GM19023 (cell line): ENCODE results near the gene ARL5C.

Experiments used
- ATAC-seq: cut with Tn5 transposase; IDR thresholded peaks from one replicate; pipeline ENCODE4 v1.9.1; 2021; ENCODE audit warnings: mild to moderate bottlenecking, moderate library complexity; ENCODE audit not compliant: unreplicated experiment

The ARL5C gene, protein sequence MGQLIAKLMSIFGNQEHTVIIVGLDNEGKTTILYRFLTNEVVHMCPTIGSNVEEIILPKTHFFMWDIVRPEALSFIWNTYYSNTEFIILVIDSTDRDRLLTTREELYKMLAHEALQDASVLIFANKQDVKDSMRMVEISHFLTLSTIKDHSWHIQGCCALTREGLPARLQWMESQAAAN

DNA sequence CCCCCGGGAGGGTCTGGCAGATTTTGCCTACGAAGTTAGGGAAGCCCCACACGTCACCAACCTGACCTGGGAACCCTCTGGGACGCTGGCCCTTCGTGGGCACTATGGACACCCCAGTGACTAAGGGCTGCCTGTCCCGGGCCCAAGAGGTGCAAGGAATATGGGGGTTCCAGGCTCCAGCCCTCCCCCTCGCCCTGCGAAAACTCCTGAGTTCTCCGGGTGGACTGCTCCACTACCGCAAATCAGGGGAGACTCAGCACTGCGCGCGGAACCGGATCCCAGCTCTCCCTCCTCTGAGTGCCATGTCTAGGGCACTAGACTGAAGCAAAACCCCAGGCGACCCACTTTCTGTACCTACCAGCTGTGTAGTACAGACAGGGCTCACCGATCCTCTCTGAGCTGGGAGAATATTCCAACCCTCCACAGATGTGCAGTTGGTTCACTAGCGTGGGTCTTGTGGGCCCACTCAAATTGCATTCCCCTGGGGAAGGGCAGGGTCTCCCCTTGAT is at the start of gene ARL5C:
Gene ARL5C (minus strand): TSS at position 321 of the 509 bp plus-strand sequence. CDS start 401 bp downstream, outside the sequence.
- no peak for ATAC-seq

DNA sequence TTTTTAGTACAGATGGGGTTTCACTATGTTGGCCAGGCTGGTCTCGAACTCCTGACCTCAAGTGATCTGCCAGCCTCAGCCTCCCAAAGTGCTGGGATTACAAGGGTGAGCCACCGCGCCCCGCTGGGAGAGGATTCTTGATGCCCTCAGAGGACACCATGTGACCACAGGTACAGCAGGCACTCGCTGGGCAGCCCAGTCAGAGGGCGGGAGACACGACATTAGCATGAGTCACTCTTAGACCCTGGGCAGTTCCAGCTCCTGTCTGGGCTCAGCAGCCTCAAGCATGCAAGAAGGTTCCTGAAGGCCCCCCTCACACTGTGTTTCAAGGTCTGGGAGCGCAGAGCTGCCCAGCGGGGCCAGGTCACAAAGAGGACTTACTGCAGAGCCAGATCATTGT is 47.9 kb upstream of the ARL5C start:
- no peak for ATAC-seq

DNA sequence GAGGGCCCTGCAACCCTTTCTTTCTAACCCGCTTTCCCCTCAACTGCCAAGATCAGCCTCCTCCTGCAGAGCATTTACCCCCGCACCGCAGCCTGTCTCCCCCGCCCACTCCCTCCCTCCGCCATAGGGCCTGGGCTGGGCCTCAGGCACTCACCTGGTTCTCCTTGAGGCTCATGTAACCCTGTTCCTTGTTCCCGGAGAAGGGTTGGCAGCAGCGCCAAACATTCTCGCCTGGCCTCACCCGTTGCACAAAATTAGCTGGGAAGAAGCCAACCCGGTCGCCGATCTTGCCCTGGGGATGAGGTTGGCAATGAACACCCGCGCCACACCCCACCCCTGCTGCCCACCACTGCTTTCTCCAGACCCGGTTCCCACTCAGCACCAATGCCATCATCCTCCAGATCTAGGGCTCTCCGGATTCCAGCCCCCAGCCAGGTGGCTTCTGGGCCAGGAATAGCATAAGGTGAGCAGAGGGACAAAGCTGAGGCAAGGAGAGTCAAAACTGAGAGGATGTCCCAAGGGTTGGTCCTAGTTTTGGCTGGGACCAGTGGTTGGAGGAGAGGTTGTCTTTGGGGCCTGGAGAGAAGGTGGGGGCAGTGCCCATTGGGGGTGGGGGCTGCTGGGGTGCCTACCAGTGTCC is 47.0 kb upstream of the ARL5C start:
- no peak for ATAC-seq

DNA sequence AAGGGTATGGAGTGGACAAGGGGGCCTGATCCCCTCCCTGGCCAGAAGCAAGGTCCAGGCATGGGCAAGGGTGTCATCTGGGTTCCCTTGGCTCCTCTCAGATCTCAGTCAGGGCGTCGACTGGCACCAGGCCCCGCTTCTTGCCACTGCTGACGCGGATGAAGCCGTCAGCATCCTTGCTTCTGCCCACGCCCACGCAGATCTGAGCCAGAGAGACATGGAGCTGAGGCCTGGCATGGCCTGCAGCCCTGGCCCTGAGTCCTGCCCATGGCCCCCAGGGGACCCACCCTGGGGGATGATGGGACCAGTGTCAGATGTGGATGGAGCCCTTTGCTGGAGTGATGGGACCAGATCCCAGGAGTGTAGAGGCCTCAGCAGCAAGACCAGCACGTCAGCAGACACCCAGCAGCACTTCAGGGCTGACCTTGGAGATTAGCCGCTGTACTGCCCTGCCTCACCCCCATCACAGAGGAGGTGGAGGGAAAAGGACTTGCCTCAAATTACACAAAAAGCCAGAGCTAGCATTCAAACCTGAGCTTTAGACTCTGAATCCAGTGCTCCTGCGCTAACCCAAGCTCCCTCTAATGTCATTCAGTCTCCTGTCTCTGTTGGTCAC is 46.3 kb upstream of the ARL5C start:
- ATAC-seq = no peak

DNA sequence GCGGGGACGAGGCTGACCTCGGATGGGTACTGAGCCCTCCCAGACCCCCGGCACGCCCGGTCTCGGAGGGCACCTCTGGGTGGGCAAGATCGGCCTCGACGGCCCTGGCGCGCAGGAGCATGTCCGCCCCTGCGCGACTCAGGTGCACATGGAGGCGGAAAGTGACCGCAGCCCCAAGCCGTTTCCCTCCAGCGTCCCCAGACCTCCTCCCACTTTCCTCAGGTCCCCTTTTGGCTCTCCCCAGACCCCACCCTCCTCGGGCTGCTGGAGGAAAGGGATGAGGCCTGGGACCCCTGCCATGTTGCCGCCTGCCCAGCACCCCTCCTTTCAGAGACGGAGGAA is 44.1 kb upstream of the ARL5C start:
- no peak for ATAC-seq

DNA sequence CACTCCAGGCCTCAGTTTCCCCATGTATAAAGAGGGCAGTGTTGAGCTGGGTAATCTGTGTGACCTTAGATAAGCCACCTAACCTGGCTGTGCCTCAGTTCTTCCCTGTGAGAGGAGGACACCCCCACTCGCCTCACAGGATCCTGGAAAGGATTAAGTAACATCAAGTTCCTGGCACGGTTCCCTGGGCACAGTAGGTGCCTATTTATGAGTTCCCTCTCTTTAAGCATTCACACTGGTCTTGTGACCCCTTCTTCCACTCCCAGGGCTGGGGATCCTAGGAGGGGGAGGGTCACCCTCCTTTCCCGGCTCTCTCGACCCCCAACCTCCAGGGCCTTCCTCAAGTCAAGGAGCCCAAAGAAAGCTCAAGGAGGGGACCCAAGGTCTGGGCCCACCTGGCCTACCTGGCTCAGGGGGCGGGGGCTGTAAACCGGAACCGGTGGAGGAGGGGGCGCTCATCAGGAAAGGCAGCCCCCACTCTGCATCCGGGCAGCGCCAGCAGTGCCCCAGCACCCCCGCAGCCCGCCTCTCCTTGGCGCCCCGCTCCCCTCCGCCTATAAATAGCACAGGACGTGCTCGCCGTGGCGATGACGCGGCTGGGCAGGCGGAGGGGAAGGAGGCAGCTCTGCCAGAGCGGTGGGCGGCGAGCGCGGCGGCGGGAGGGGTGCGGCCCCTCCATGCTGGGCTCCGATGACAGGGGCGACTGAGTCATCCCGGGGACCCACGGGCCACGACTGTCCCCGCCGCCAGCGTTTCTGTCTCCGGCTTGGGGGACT is 43.5 kb upstream of the ARL5C start:
- ATAC-seq = no peak

DNA sequence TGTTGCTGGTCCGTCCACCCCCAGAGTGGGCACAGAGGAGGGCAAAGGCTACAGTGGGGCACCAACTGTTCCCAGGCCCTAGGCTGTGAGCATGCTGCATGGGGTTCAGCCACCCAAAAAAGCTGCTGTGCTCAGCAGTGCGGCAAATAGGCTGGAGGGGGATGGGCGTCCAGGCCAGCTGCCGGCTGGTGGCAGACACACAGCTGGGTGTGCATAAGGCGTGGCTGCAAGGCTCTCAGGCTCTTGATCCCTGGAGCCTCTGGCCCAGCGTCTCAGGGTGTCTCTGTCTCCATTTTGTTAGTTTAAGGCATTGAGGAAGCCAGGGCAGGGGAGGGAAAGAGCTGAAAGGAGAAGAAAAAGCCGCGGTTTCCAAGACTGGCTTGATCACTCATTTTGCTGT is 42.9 kb upstream of the ARL5C start:
- peak; percentile 59 for ATAC-seq

DNA sequence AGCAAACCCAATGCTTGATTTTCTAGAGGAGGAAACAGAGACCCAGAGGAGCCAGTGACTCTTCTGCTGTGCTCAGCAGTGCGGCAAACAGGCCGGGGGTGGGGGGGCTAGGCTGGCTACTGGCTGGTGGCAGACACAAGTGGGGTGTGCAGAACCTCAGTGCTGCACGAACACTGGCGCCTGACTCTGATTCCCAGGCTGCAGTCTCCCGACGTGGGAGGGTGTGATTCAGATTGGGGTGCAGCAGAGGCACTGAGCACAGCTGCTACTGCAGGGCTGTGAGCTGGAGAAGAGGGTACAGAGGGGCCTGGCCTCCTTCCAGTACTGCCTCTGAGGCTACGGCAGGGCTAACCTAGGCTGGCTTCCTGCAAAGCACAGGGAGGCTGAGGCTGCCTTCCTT is 42.2 kb upstream of the ARL5C start:
- no peak for ATAC-seq

DNA sequence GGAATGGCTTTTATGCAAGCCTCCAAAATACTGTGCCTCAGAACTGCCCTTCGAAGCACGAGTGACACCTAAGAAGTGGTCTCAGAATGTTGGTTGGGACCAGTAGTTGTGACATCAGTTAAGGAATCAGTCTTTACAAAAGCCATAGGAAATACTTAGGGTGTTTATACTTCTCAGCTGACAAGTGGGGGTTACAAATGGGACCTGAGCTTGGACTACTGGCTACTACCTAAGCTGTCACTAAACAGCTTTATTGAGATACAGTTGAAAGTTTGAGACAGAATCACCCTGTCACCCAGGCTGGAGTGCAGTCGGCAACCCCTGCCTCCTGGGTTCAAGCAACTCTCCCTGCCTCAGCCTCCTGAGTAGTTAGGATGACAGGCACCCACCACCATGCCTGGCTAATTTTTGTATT is 39.2 kb upstream of the ARL5C start:
- no peak for ATAC-seq

DNA sequence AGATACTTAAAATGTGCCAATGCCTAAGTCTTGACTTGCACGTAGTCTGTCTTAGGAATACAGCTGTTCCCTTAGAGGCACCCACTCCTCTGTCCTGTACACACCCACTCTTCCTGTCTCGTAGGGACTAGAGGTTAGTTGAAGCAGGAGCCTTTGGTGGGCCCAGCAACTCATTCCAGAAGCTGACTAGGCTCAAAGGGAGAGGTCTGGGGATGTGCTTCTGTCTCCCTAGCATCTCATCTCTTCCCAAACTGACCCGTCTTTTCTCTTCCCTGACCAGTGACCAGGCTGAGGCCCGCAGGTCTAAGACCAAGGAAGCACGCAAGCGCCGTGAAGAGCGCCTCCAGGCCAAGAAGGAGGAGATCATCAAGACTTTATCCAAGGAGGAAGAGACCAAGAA is 38.3 kb upstream of the ARL5C start:
- no peak for ATAC-seq

DNA sequence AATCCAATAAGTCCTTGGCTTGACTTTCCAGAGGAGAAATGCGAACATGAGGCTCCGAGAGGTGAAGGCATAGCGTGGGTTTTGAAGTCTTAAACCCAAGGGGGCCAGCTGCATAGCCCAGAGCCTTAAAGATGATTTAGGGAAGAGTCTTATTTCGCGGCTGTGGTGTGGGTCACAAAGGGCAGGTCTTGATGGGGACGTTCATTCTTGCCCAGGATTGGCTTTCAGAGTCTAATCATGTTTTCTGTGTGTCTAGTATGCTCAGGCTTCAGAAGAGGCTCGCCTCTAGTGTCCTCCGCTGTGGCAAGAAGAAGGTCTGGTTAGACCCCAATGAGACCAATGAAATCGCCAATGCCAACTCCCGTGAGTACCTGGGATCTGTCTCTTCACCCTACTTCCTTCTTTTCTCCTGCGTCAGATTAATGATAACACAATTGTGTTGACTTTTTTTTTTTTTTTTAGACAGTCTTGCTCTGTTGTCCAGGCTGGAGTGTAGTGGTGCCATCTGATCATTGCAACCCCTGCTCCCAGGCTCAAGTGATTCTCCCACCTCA is 35.1 kb upstream of the ARL5C start:
- no peak for ATAC-seq

DNA sequence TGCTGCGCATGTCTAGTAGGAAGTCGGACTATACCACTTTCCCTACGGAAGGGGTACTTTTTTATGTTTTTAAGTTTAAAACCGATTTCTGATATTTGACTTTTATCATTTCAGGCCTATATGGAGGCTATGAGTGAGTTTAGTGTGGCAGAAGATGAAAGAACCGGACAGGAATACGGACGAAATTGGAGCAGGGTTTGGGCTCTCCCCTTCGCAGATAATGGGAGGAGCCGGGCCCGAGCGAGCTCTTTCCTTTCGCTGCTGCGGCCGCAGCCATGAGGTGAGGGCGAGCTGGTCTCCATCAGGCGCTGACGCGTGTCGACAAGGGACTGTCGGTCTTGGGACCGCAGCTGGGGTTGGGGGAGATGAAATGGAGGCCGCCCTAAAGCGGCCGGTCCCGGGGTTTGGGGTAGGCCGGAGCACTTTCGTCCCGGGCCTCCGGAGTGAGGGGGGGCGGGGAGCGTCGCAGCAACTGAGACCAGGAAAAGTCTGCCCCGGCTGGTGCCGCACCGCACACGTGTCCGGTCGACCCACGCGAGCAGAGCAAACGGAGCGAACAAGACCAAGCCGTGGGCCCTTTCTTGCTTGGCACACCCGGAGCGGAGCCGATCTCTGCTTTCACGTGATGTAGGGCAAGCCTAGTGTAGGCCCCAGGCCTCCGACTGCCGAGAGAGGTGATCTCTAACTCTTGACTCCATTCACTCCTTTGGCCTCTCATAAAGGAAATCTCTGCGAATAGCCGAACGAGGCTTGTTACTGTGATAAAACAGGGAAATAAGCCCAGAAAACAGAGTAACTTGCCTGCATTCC is 34.3 kb upstream of the ARL5C start, which contains the start of gene RPL19:
Gene RPL19 (plus strand): TSS at position 214 of the 810 bp plus-strand sequence. CDS start 62 bp downstream, at position 276.
- peak; percentile 53 for ATAC-seq

DNA sequence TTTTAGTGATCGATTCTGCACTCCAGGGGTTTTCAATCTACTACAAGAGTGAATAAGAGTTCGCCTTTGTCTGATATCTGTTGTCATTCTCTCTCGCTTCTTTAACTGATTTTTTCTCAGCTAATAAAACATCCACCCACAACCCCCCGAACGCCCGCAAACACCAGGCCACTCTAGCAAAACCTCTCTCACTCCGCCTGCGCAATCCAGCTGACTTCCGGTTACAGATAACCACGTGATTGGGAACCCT is 33.8 kb upstream of the ARL5C start:
- peak; percentile 56 for ATAC-seq

DNA sequence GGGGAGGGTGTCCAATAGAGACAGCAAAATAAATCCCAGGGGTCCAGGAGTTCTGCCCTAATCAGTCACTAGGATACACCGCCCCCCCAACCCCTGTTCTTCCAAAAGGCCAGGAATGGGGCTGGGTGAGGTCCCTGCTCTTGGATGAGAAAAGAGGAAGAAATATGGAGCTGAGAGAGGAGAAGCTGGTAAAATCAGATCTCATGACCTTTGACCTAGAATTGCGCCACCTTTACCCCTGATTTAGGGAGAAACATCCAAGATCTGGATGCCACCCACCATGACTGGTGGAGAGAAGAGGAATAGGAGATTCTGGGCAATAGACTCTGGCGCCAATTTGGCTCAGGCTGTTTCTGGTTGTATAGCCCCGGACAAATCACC is 32.2 kb upstream of the ARL5C start:
- ATAC-seq = no peak

DNA sequence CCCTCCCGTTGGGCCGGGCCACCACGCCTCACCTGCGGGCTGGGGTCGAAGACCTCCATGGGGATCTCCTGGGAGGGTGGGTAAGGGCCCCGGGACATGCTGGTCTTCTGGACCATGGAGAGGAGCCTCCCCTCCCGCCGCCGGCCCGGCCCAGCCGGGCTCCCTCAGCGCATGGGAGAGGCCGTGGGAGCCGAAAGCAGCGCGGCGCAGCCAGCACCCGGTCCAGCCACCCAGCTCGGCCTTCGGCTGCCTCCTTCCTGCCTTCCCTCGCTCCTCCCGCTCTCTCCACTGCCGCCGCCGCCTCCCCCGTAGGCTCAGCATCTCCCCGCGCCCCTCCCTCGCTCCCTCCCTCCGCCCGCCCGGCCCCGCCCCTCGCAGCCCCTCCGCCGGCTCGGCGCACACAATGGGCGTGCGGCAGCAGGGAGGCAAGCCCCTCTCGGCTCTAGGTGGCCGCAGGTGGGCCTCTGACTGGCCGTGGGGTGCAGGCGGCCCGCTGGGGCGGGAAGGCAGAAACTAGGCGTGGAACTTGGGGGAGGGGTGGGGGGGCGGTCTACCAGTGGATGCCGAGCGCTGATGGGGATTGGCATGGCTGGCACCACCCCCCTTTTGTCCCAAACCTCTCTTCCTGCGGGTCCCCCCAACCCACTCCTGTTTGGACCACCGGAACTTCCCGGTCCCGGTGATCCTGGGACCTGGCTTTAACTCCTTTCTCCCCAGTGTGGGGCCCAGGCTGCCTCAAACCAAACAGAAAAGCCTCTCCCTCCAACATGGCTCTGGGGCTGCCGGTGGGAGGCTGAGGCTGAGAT is 31.6 kb upstream of the ARL5C start, which contains the start of gene CACNB1:
Gene CACNB1 (minus strand): TSS at position 290 of the 806 bp plus-strand sequence. CDS start 174 bp downstream, at position 116.
- ATAC-seq = no peak

DNA sequence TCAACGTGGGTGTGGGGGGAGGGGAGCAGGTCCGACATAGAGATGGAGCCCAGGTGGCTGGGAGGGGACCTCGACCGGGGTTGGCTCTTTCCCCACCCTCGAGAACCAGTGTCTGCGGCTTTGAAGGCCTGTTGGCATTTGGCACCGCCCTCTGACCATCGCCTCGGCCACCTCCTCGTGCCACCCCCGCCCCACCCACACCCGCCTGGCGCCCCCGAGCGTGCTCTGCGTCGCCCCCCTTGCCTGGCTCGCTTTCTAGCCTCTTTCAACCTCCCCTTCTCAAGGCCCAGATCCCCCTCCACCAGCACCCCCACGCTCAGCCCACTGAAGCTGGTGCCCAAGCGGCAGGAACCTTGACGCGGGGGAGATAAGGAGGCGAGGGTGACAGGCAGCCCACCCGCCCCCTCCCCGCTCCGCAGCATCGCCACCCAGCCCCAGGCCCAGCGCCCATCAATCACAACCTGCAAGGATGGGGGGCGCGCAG is 30.9 kb upstream of the ARL5C start:
- no peak for ATAC-seq

DNA sequence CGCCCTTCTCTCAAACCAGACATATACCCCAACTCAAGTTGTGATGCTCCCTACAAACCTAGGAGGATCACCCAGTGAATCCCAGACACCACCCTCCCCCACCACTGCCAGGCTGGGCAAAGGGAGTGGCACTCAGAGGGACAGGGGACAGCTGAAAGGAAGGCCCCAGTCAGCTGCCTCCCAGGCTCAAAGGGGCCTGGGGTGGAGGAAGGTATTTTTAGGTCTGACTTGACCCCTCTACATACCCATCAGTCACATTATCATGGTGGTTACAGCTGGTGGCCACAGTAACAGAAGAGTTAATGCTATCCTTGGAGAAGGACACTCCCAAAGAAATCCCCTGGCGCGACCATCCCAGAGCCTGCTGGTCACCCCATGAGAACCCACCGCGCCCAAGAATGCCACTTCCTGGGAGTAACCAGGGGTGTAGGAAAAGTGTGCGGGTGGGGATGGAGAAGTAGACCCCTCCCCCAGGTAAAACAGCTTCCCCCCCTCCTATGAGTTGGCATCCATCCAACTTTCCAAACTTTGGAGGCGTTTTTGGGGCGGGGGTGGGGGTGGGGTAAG is 30.4 kb upstream of the ARL5C start:
- ATAC-seq = no peak

DNA sequence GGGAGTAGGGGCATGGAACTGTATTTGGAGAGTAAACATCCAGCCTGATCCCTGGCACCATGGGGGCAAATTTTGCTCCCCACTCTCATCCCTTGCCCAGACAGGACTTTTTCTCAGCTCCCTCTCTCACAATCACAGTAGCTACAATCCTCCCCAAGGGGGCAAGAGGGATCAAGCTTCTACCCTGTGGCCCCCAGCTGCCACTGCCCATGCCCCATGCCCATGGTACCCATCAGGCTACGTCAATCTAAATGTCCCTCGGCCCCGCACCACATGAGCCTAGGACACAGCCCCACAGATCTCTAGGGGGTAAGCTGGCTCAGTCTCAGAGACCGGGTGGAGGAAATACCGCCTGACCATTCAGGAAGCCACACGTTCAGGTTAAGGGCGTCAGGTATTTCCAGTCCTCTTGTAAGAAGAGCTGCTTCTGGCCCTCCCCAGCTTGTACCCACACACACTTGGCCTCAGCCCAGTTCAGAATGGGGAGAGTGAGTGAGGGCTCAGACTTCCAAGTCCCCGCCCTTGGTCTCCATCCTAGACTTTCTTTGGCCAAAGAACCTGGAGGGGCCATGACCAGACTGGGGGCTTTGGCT is 29.7 kb upstream of the ARL5C start:
- ATAC-seq = no peak

DNA sequence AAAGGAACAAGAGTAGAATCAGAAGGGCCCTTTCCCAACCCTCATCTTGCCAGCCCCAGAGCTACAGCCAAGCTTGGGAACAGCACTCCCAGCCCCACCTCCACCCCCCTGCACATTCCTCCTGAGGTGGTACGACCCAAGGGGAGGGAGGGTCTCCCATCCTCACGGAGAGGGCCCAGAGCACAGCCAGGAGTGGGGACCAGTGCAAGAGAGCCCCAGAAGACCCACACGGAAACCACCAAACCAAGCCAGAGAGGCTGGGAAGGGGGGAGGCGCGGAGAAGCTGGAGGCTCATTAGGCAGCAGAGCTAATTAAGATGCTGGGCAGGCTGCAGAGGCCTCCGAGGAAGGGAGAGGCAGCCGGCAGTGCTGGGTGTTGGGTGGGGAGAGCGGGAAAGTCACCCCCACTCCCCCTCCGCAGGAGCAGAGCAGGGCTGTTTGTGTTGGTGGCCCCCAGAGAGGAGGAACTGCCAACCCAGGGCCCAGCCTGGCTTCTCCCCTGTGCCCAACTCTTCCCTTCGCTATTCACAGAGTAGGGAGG is 29.1 kb upstream of the ARL5C start:
- no peak for ATAC-seq
